ENCODE measurements around the gene LRP1B.

GRCh38 chr2:142052220-142052863, 78.5 kb downstream of the LRP1B start:
- TF ChIP-seq CTCF (IDR thresholded peaks at IDR 0.05), result no peak
- TF ChIP-seq POLR2A (IDR thresholded peaks at IDR 0.05; ENCODE audit: low read depth), result no peak
- no peak for TF ChIP-seq EP300 (IDR thresholded peaks at IDR 0.05)
- TF ChIP-seq POLR2AphosphoS5 (IDR thresholded peaks at IDR 0.05), result no peak

All from esophagus muscularis mucosa (tissue), 4 donors.